Endothelial cell of umbilical vein (primary cell): Measurements from ENCODE around the gene FBLN7. TPM values are rescaled to one million over a fixed set of nuclear protein-coding genes. Genes with fewer than 3 reads are reported as not detected.
A peak's percentile ranks its signal among the peaks of the same experiment; 100 is the strongest.

Source experiments
- BruUV-seq: library from RNA; stranded (reverse); fragments of 400-500 nt; replicated peaks from 2 replicates; lab custom pipeline; 2021; lab: Mats Ljungman, UMichigan
- CTCF ChIA-PET: fragments of 300-600, 350-600 bp; sonication (Branson Sonifier 250); formaldehyde crosslinking; loops from one replicate; lab custom pipeline; 2021; ENCODE audit warnings: antibody characterized with exemption, inconsistent platforms; lab: Charles Lee
- POLR2A ChIA-PET: fragments of 300-600, 350-600 bp; sonication (Branson Sonifier 250); formaldehyde crosslinking; loops from one replicate; lab custom pipeline; 2021; ENCODE audit warnings: antibody characterized with exemption, inconsistent platforms; lab: Charles Lee
- DNase-seq: peaks from one replicate; pipeline ENCODE4 v3.0.0-alpha.2; 2011; ENCODE audit warnings: low read depth, low spot score
- FAIRE-seq: peaks from 2 replicates; lab custom pipeline; 2011; peaks lifted over from hg19 to GRCh38; lab: Jason Lieb, UNC
- H2AFZ ChIP-seq: 2 replicates; pipeline ENCODE4 v1.6.0; 2012; ENCODE audit warnings: low read depth, low read length, control low read depth, inconsistent platforms
- H3K27ac ChIP-seq: 2 replicates; pipeline ENCODE4 v1.5.1; 2011; ENCODE audit warnings: low read depth, mild to moderate bottlenecking, control low read depth, low read length, moderate library complexity; ENCODE audit not compliant: insufficient read depth
- H3K27me3 ChIP-seq, 2 experiments: 2 replicates each; pipeline versions ENCODE4 v1.6.0 to v1.6.1; 2011; ENCODE audit warnings: low read length in 2 of 2, mixed read lengths in 1 of 2; ENCODE audit not compliant: control insufficient read depth in 2 of 2, insufficient read depth in 2 of 2
- H3K36me3 ChIP-seq, 2 experiments: 2 replicates in 1 of 2; 3 replicates in 1 of 2; pipeline ENCODE4 v1.5.1; 2011; ENCODE audit warnings: low read length in 2 of 2, mild to moderate bottlenecking in 1 of 2, moderate library complexity in 1 of 2; ENCODE audit not compliant: control insufficient read depth in 2 of 2, insufficient read depth in 2 of 2; ENCODE audit errors: extremely low read depth in 1 of 2
- H3K4me1 ChIP-seq: 3 replicates; pipeline ENCODE4 v1.5.1; 2011; ENCODE audit warnings: mild to moderate bottlenecking, low read length; ENCODE audit not compliant: control insufficient read depth, insufficient read depth; ENCODE audit errors: extremely low read depth
- H3K4me2 ChIP-seq: 2 replicates; pipeline ENCODE4 v1.6.1; 2011; ENCODE audit warnings: low read length, control low read depth, mixed read lengths; ENCODE audit not compliant: insufficient read depth
- H3K4me3 ChIP-seq, 3 experiments: fragments of 200-600 bp in 1 of 3; sonication (generic), shearing (Covaris generic) in 1 of 3; replicated peaks in 1 of 3; 2 replicates each; pipeline ENCODE4 v1.5.1; 2011 to 2016; ENCODE audit warnings: control low read depth in 3 of 3, low read length in 3 of 3, mild to moderate bottlenecking in 2 of 3, inconsistent platforms in 1 of 3, low read depth in 1 of 3, moderate library complexity in 1 of 3; ENCODE audit not compliant: insufficient read depth in 1 of 3
- H3K79me2 ChIP-seq: 2 replicates; pipeline ENCODE4 v1.6.0; 2012; ENCODE audit warnings: low read length, inconsistent platforms; ENCODE audit not compliant: control insufficient read depth, insufficient read depth
- H3K9ac ChIP-seq: replicated peaks from 2 replicates; pipeline ENCODE3; 2011; ENCODE audit warnings: low read length, control low read depth; ENCODE audit not compliant: insufficient read depth; ENCODE audit errors: extremely low read depth
- H3K9me1 ChIP-seq: replicated peaks from 3 replicates; pipeline ENCODE4 v1.6.0; 2011; ENCODE audit warnings: mild to moderate bottlenecking, low read length; ENCODE audit not compliant: control insufficient read depth, insufficient read depth; ENCODE audit errors: extremely low read depth
- H3K9me3 ChIP-seq: replicated peaks from 2 replicates; pipeline ENCODE4 v1.5.1; 2012; ENCODE audit warnings: low read length, inconsistent platforms; ENCODE audit not compliant: control insufficient read depth, insufficient read depth
- H4K20me1 ChIP-seq: replicated peaks from 2 replicates; pipeline ENCODE3; 2011; ENCODE audit warnings: mild to moderate bottlenecking, low read length; ENCODE audit not compliant: control insufficient read depth, insufficient read depth; ENCODE audit errors: extremely low read depth
- CTCF ChIP-seq, 2 donors: IDR thresholded peaks; 1 replicate in 1 of 2; 2 replicates in 1 of 2; pipeline ENCODE4 v1.5.1; 2011; ENCODE audit warnings: low read length in 2 of 2, mild to moderate bottlenecking in 2 of 2, moderate library complexity in 2 of 2, control low read depth in 1 of 2, inconsistent platforms in 1 of 2, low read depth in 1 of 2; ENCODE audit not compliant: insufficient read depth in 1 of 2; ENCODE audit errors: extremely low read depth in 1 of 2
- EZH2 ChIP-seq: IDR thresholded peaks from 2 replicates; pipeline ENCODE4 v1.6.1; 2012; ENCODE audit warnings: borderline replicate concordance, low read depth, mild to moderate bottlenecking, moderate library complexity, low read length, inconsistent platforms; ENCODE audit not compliant: severe bottlenecking
- JUN ChIP-seq: IDR thresholded peaks from 2 replicates; pipeline ENCODE4 v1.6.1; 2011; ENCODE audit warnings: borderline replicate concordance, low read depth; ENCODE audit not compliant: insufficient read length, insufficient read depth
- MYC ChIP-seq: IDR thresholded peaks from one replicate; pipeline ENCODE4 v1.6.1; 2011; ENCODE audit warnings: mild to moderate bottlenecking, low read depth, low read length
- POLR2AphosphoS5 ChIP-seq: IDR thresholded peaks from 2 replicates; pipeline ENCODE4 v1.6.1; 2012; ENCODE audit warnings: low read depth, mild to moderate bottlenecking, control low read depth, low read length, moderate library complexity; ENCODE audit not compliant: insufficient read depth
- dilution Hi-C: fragments of 300-500 bp; cut with MboI; formaldehyde crosslinking; loops from one replicate; pipeline ENCODE4 v1.15.0; 2019; ENCODE audit warnings: low sequenced_read_pairs; ENCODE audit not compliant: extremely low pct_ligation_motif_present
- intact Hi-C: fragments of 100-400 bp; cut with micrococcal nuclease; formaldehyde crosslinking; loops from one replicate; pipeline ENCODE4 v1.10.0; 2022
- polyA plus RNA-seq, 4 experiments: library from polyadenylated mRNA; depleted of rRNA in 3 of 4; stranded (reverse) in 3 of 4; unstranded in 1 of 4; fragments of >200 nt; gene quantifications; 2 replicates each; pipeline versions ENCODE4 v1.2.1 to v1.2.3, GENCODE V29; 2011 to 2012; ENCODE audit warnings: missing spikeins in 1 of 4
- total RNA-seq: library from RNA; stranded (reverse); gene quantifications from 2 replicates; pipeline ENCODE4 v1.2.3, GENCODE V29; 2021

Gene FBLN7
- total and polyA plus RNA-seq, 2 donors (not counting 3 experiments of a cell fraction or from before 2014, with no cell fraction given): 3.1 to 3.3 TPM

GRCh38 chr2:112199188-112199587 lies 61.0 kb downstream of the FBLN7 start:
- H3K9me3 ChIP-seq: no peaks in the 10 kb centered on the region
- H2AFZ ChIP-seq: no peak overlapping the region
- no peaks in the 10 kb centered on the region for H3K79me2 ChIP-seq
- H3K27me3 ChIP-seq: no peaks in the 10 kb centered on the region
- H3K27ac ChIP-seq: no peak overlapping the region
- TF ChIP-seq CTCF (IDR thresholded peaks at IDR 0.05; ENCODE audit: extremely low read depth in 1 of 2, insufficient read depth in 1 of 2, low read depth in 1 of 2, low read length in 2 of 2) (no peak), POLR2AphosphoS5 (no peak), MYC (no peak), EZH2 (no peak), JUN (no peak)
- no peak overlapping the region for H3K4me3 ChIP-seq
- POLR2A ChIA-PET: no interaction called here
- H3K36me3 ChIP-seq: no peaks in the 10 kb centered on the region
- peak overlapping the region; percentile 46 for H3K4me2 ChIP-seq
- FAIRE-seq: no peak
- intact Hi-C loops: no loop called here
- BruUV-seq: no TSS peak
- no peak for DNase-seq
- CTCF ChIA-PET: no interaction called here
- no peak overlapping the region for H3K9ac ChIP-seq
- no peaks in the 10 kb centered on the region for H3K9me1 ChIP-seq
- H4K20me1 ChIP-seq: no peaks in the 10 kb centered on the region
- peaks cover 30% of the 10 kb centered on the region for H3K4me1 ChIP-seq
- dilution Hi-C loops: no loop called here
